Stimulated activated CD8-positive, alpha-beta memory T cell treated with anti-CD3 and anti-CD28 coated beads, Interleukin-15, amount 100 ng/mL, for 4 hours (primary cell): ENCODE results near the gene TTC31.

Experiments used
- DNase-seq, 2 donors: peaks; one replicate each; pipeline ENCODE4 v3.0.0-alpha.2; 2020; ENCODE audit warnings: low read depth in 2 of 2

The TTC31 gene

GRCh38 chr2:74504591-74504990 is 21.7 kb downstream of the TTC31 start:
- no peak for DNase-seq

GRCh38 chr2:74505448-74506246 is 22.8 kb downstream of the TTC31 start:
- DNase-seq, result no peak

- DNase-seq, result peak; percentile 97 to 98
Measured at GRCh38 chr2:74507145-74507925, 24.5 kb downstream of the TTC31 start, which contains the start of gene PCGF1. Gene PCGF1, minus strand, starts transcription at chr2:74507695. Its CDS starts 27 bp downstream, at chr2:74507668.

- DNase-seq, result no peak
Measured at GRCh38 chr2:74507926-74508520, 25.1 kb downstream of the TTC31 start.

GRCh38 chr2:74510272-74510671 is 27.4 kb downstream of the TTC31 start:
- DNase-seq, result no peak

GRCh38 chr2:74511104-74511989 is 28.5 kb downstream of the TTC31 start:
- no peak for DNase-seq

- DNase-seq, result no peak
Measured at GRCh38 chr2:74512744-74513604, 30.1 kb downstream of the TTC31 start.

GRCh38 chr2:74513605-74514367 is 30.9 kb downstream of the TTC31 start:
- DNase-seq, result no peak

- DNase-seq, result no peak
Measured at GRCh38 chr2:74514368-74515270, 31.7 kb downstream of the TTC31 start, which contains the start of gene TLX2. Gene TLX2, plus strand, starts transcription at chr2:74514450. Its CDS starts 357 bp downstream, at chr2:74514807.

- no peak for DNase-seq
Measured at GRCh38 chr2:74515271-74515980, 32.5 kb downstream of the TTC31 start.

GRCh38 chr2:74515981-74516633 is 33.2 kb downstream of the TTC31 start:
- DNase-seq, result peak; percentile 49 to 60

- no peak for DNase-seq
Measured at GRCh38 chr2:74516650-74517049, 33.8 kb downstream of the TTC31 start.

- DNase-seq, result no peak
Measured at GRCh38 chr2:74522516-74522915, 39.6 kb downstream of the TTC31 start.

- no peak for DNase-seq
Measured at GRCh38 chr2:74524005-74524404, 41.1 kb downstream of the TTC31 start.

GRCh38 chr2:74524955-74525716 is 42.3 kb downstream of the TTC31 start:
- no peak for DNase-seq
